GM19397 (cell line): ENCODE measurements around the gene TRIM44.
A peak's percentile ranks its signal among the peaks of the same experiment; 100 is the strongest.
"Not testable (repeated sequence)": the region's sequence is repeated elsewhere in the genome, so short reads cannot be mapped to it uniquely, and the experiment has no call there.

ENCODE experiments used
- ATAC-seq: cut with Tn5 transposase; IDR thresholded peaks from one replicate; pipeline ENCODE4 v1.9.1; 2021; ENCODE audit warnings: mild to moderate bottlenecking, moderate library complexity; ENCODE audit not compliant: unreplicated experiment

The TRIM44 gene

DNA sequence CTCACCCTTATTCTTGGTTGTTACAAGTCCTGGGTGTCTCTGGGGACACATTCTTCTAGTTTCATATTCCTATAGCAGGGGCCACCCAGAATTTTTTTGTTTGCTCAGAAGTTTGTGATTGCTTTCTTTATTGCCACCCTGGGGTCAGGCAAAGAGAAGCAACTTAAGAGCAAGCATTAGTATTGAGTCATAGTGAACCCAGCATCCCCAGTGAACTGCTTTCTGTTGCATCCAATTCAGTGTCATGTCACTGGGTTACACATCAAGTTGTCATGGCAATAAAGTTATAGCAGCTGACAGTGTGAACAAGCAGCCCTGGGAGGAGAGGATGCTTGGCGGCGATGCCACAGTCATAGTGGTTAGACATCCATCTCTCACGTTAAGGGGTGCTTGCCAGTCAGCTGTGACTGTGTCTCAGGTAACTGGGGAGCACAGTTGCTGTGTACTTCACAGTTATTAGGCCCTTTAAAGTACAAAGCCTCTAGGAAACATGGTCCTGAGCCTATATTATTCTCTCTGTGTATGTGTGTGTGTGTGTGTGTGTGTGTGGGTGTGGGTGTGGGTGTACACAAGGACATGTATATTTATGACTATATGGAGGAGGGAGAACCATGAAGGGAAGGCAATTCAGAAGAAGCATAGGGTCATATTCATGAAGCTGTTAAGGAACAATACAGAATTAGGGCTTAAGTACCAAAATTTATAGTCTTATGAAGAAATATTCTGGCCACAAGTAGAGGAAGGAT lies 52.5 kb downstream of the TRIM44 start:
- ATAC-seq: peak; percentile 80

DNA sequence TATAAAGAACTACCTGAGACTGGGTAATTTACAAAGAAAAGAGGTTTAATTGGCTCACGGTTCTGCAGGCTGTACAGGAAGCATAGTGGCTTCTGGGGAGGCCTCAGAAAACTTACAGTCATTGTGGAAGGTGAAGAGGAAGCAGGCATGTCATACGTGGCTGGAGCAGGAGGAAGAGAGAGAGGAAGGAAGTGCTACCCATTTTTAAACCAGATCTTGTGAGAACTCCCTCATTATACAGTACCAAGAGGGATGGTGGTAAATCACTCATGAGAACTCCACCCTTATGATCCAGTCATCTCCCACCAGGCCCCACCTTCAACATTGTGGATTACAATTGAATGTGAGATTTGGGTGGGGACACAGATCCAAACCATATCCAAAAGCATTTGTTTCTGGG lies 53.1 kb downstream of the TRIM44 start:
- ATAC-seq: not testable (repeated sequence)

DNA sequence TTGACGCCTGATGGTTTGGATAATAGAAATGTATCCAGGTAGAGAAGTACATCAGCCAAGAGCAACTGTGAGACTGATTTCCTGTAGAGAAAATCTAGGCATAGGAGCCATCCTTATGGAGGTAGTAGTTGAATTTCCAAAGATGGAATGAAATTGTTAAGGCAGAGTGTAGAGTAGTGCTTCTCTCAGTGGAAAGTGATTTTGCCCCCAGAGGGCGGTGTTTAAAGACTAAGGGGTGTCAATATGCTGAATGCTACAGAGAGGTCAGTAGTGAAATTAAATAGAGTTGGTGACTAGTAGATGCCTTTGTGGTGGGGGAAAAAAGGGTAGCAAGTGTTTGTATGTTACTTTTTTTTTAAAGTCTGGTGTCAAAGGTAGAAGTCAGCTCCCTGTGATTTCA lies 54.5 kb downstream of the TRIM44 start:
- ATAC-seq: no peak

DNA sequence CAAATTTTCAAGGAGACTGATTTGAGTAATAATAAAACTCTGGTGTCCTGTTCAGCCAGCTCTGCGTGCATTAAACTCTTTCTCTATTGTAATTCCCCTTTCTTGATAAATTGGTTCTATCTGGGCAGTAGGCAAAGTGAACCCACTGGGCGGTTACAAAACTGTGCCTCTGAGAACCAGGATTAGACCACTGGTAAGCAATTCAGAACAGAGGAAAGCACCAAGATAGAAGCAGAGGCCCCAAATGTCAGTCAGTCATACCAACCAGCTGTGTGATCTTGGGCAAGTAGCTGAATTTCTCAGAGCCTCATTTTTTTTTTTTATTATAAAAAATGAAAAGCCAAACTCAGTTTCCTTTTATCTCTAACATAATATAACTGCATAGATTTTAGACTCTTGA lies 54.9 kb downstream of the TRIM44 start:
- no peak for ATAC-seq

DNA sequence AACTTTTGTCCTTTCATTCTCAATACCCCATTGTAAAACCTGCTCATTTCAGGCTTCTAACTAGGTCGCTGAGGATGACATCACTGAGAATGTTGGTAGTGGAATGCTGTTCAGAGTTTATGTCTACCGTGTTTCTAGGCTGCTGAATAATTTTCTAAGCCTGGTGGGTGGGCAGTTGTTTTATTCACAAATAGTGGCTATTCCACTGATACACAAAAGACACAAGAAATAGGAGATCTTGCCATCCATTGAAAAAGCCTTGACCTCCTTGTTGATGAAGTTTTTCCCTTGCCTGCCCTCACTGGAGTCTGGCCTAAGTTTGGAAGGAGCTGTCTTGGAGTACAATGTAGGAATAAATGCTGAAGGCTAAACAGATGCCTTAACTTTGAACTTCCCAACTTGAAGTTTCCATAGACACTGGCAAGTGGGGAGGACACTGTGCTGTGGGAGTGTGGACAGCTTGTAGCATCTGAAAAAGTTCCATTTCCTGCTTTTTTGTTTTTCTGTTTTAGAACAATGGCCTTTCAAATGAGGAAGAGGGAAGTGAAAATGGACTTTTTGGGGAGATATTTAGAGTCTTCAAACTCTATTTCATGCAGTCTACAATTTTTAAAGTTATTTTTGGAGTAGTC lies 59.2 kb downstream of the TRIM44 start:
- ATAC-seq: no peak

DNA sequence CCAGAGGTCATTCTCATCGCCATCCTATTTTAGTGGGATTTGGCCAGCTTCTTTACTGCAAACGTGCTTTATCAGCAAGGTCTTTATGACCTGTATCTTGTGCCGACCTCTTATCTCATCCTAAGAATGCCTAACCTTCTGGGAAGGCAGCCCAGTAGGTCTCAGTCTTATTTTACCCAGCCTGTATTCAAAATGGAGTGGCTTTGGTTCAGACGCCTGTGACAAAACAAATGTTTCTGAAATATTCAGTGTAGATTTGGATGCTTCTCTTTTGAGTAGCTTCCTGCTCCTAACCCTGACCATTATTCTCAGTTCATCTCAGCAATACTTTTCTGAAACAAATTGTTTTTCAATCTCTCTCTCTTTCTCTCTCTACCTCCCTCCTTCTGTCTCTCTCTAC lies 60.1 kb downstream of the TRIM44 start:
- no peak for ATAC-seq

DNA sequence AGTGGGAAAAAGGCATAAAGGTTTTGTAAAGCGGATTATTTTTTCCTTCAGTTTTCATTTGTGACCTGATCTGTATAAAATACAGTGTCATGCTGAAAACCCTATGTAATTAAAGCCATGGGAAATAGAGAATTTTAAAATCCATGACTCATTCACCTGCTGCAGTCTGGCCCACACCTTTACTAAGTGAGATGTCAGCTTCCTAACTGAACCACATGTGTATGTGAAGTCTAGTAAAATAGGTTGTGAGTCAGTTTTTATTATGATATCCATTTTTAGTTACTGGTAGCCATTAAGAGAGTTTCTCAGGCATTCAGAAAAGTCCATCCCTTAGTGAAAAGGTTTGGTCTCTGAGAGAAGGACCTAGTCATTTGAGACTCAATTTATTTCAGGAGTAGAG lies 60.9 kb downstream of the TRIM44 start:
- ATAC-seq: no peak

DNA sequence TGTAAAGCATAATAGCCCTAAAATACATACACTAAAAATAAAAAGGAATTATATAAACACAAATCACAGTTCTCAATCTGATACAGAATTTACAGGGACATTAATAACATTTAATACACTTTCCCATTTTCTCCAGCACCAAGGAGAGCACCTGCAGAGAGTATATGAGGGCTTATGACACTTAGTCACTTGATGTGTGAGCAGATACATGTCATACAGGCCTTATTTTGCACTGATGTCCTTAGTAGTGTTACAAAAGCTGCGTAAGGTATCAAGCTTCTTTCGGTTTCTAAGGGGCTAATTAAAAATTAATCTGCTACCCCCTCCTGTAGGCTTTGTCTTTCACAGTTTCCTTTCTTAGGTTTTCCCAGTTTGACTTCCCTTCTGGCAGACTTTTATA lies 61.3 kb downstream of the TRIM44 start:
- no peak for ATAC-seq

DNA sequence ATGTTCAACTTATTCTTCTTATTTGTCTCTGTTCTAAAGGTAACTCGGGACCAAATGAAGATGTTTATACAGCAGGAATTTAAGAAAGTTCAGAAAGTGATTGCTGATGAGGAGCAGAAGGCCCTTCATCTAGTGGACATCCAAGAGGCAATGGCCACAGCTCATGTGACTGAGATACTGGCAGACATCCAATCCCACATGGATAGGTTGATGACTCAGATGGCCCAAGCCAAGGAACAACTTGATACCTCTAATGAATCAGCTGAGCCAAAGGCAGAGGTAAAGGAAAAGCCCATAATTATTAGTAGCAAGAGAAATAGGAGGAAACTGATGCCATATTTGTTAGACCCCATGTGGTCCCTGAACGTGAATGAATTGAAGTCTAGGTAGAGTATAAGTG lies 63.3 kb downstream of the TRIM44 start:
- no peak for ATAC-seq

DNA sequence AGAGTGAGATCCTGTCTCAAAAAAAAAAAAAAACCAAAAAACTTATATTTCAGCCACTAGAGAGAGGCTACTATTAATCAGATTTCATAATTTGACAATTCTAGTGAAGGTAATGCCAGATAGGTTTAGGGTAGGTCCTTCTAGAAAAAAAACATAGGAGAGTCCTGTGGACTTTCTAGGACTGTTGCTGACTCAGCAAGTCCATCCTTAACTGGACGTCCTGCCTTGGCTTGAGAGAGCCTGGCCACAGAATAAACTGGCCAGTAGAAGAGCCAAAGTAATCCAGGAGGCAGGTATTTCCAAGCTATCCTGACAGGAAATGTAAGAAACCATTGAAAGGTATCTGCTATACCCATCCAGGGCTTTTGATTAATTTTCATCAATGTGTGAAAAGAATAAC lies 64.6 kb downstream of the TRIM44 start:
- no peak for ATAC-seq

DNA sequence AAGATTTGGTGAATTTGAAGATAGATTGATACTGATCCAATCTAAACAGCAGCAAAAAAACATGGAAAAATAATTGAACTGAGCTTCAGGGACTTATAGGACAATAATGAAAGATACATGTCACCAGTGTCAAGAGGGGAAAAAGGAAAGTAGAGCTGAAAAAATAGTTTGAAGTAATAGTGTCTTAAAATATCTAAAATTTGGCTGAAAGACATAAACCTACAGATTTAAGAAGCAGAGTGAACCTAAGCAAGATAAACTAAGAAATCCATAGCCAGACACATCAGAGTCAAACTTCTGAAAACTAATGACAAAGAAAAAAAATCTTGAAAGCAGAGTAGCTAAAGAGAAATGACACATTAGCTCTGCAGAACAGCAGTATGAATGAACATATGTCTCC lies 67.7 kb downstream of the TRIM44 start:
- no peak for ATAC-seq

DNA sequence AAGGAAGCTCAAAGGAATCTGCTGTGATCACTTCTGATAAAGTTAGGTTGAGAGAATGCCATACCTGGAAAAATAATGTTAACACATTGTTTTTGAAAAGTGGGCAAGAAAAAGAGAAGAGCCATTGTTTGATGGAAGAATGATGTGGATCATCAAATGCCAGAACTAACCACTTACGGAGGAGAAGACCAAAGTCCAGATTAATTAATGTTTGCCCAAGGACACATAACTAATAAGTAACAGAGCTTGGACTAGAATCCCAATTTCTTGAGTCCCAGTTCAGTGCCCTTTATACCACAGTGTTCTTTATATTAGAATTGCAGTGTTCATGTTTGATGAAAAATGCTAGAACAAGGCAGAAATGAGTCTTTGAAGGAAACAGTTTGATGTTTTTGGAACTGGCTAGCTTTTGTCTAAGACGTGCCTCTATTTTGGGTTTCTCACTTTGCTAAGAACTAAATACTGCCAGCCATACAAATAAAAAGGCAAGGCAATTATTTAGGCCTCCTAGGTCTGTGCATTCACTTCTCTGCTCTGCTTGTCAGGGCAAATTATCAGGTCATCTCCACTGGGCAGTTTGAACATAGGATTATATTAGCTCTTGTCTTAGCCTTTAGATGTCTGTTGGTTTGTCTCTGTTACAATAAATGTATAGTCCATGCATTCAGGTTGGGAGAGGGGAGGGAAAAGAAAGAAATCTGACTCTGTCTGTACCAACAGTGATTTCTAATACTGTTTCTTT lies 72.3 kb downstream of the TRIM44 start:
- ATAC-seq: no peak

DNA sequence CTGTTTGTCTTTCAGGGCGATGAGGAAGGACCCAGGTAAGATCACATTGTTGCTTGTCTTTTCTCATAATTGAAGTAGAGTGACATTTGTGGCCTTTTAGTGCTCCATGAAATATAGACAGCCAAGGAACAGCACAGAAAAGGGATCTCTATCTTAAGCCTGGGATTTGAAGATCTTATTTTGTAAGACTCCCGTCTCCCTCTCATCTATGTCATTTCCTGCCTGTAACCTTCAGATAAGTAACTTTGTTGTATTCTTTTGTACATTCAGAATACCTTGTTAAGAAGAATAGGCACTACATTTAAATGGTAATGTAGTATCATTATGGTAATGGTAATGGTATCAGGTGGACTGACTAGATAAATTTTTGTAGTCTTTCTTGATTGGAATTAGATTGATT lies 72.8 kb downstream of the TRIM44 start:
- no peak for ATAC-seq

DNA sequence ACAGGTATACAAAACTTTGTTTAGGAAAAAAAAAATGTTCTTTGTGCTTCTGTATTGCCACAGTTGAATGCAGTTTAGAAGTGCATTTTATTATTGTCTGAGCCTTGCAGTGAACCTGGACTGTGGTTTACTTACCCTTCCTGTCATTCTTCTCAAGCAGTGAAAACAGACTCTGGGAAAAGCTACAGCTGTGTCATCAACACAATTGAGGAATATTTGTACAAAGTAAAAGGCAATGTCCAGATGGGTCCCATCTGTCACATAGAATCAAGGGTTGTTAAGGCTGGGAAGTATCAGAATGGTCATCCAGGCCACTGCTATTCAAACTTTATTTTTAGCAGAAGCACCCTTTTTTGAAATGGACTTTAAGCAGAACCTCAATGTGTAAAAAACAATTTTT lies 73.3 kb downstream of the TRIM44 start:
- no peak for ATAC-seq

DNA sequence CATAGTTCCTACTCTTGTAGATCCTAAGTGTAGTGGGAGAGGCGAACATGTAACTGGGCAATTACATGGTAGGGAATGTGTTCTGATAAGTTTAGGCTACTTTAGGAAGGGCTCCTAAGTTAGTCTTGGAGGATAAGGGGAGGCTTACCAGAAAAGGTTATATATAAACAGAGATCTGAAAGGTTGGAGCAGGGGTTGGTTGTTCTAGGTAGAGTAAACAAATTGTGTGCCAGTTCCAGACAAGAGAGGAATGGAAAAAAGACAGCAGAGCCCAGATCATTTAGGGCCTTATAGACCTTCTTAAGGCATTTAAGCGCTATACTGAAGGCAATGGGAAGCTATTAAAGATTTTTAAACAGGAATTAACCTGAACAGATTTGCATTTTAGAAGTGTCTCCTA lies 74.4 kb downstream of the TRIM44 start:
- ATAC-seq: no peak

DNA sequence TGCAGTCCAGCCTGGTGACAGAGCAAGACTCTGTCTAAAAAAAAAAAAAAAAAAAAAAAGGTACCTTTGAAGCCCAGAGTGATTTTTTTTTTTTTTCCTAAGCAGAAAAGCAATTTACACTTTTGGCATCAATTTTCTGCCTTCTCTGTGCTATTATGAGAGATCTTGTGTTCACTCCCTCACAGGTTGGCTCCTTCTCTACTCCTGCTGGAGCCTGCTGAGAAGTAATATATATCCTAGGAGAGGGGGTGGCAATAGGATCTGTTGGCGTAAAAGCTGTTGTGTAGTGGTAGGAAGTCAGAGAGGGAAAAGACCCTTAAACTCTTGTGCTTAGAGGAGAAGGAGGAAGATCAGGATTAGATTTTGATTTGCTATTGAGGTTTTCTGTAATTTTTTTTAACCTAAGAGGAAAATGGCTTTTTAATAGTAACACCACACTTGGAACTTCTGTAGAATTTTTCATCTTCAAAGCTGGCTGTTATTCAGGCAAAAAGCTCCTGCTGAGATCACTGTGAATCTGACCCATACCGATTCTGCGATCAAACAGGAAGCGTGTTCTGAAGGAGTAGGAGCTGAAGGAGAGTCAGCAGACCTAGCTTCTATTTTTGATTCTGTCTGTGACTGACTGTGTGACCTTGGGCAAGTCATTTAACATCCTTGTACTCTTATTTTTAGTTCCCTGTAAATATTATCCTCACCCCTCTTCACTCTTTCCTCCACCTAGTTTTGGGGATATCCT lies 77.7 kb downstream of the TRIM44 start:
- no peak for ATAC-seq

DNA sequence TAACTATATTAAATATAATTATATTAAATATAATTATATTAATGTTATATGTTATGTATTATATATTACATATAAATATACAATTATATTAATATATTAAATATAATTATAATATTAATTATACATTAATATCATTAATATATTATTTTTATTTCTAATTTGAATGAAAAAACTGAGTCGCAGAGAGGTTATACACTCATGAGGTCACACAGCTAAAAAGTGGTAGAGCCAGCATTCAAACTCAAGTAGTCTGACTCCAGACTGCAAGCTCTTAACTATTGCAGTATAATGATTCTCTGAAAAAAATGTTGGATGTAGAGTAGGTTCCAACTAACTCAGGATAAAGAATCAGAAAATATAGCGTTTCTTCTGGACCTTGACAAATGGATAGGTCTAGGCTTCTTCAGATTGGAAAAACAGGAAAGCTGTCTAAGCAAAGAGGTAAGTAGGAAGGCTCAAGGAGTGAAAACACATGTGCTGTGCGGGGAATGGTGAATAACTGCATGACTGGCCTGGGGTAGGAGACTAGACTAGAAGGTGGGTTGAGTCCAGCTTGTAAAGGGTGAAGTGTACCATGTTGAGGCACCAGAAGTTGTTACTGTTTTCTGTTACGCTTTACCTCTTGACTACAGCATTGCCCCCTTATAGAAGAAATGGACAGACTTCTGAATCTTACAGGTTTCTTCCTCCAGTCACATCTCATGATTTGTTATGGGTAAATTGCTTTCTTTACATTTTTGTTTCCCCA lies 80.3 kb downstream of the TRIM44 start:
- ATAC-seq: no peak

DNA sequence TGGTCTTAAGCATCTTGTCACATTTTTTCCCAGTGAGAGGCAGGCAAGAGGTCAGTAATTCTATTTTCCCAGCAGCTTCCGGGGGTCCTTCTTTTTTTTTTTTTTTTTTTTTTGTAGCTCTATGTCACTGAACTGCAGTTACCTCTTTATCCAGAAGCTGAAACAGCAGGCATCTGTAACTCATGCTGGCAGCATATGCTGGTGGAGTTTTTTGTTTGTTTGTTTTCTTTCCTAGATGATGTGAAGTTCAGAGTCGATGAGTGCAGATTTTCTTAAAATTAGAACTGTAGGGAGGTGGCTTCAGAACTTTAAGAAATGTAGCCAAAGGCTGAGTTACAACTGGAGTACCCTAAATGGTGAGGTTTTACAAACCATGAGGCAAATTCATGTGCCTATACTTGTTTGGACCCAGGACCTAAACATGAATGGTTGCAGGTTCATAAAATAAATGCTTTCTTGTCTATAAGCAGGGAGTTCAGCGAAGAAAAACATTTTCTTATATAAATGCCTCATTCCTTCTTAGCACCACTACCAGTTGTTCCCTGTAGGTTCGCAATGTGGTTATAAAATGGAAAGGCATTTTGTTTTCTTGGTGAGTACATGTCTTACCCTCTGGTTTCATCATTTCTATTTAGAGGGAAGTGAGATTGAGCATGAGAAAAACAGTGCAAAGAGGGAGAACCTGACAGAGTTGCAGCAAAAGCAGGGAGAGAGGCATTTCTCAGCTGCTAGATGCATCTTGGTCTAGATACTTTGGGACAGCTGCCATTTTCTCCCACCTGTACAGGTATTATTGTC lies 84.0 kb downstream of the TRIM44 start:
- no peak for ATAC-seq

DNA sequence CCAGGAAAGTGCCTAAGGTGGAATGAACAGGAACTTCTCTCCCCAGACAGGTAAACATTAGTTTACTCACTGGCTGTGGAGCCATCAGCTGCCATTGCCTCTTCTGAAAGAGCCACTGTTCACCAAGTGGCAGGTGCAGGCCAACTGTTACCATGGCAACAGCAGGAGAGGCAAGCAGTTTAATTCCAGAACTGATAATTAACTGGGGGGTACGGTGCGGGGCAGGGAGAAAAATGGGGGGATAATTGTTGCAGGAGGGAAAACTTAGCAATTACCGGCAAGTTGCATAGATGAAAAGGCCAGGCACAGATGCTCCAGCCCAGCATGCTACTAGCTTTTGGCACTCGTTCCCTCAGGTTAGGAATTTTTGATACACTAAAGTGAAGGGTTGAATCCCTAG lies 85.1 kb downstream of the TRIM44 start:
- no peak for ATAC-seq

DNA sequence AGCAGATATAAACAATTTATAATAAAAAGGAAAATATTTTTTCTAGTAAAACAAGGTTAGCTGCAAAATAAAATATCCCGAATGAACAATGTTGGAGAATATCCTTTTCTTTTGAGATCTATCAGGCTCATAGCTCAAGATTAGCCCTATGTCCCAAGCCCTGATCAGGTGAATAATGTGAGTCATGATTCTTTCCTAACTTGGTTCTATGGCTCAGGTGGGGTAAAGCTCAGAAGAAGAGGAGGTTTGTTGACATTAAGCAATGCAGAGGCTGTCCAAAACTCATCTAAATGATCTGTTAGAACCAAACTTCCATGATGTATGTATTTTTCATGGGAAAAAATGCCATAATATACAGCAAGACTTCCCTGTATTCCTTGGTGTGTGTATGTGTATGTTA lies 86.1 kb downstream of the TRIM44 start:
- no peak for ATAC-seq
